Measurements from ENCODE around the gene KDELR3.

The KDELR3 gene

DNA sequence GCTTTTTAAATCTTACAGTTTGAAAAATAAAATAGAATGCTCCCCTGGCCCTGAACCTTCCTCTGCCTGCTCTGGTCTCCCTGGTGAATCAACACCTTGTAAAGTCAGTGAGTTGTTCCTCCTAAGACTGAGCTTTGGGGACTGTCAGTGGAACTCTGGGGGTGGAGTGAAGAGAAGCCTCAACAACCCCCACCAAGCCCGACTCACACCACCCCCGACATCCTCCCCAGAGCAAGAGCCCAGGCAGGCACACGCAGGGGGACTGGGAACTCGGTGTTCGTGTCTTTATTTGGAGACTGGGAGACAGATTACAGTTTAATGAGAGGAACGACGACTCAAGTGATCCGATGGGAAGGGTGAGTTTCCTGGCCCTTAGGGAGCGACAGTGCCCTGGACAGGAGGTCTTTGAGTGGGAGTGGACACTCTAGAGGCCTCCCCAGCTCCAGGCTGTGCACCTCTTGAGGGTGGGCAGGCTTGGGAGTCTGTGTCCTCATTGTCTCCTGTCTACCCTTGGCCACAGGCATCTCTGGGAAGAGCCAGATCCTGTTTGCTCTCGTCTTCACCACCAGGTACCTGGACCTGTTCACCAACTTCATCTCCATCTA is 6.2 kb downstream of the KDELR3 start:
- TF ChIP-seq POLR2AphosphoS5 (IDR thresholded peaks at IDR 0.05; ENCODE audit: low read depth, low read length) (no peak), PAX5 (IDR thresholded peaks at IDR 0.05; ENCODE audit: insufficient read depth, low read length, severe bottlenecking) (no peak), SPI1 (IDR thresholded peaks at IDR 0.05; ENCODE audit: low read depth, low read length) (no peak), TAF1 (IDR thresholded peaks at IDR 0.05; ENCODE audit: low read depth, low read length) (no peak), POLR2A (IDR thresholded peaks at IDR 0.05; ENCODE audit: low read depth, low read length) (no peak), POU2F2 (IDR thresholded peaks at IDR 0.05; ENCODE audit: low read depth, low read length) (no peak)
- DNase-seq (ENCODE audit: insufficient read length, low spot score) (no peak), FAIRE-seq (no peak)

GRCh38 chr22:38477585-38477984 is 9.7 kb downstream of the KDELR3 start:
- TF ChIP-seq TAF1 (IDR thresholded peaks at IDR 0.05; ENCODE audit: low read depth, low read length) (no peak), SPI1 (IDR thresholded peaks at IDR 0.05; ENCODE audit: low read depth, low read length) (no peak), POLR2AphosphoS5 (IDR thresholded peaks at IDR 0.05; ENCODE audit: low read depth, low read length) (no peak), POU2F2 (IDR thresholded peaks at IDR 0.05; ENCODE audit: low read depth, low read length) (no peak), POLR2A (IDR thresholded peaks at IDR 0.05; ENCODE audit: low read depth, low read length) (no peak), PAX5 (IDR thresholded peaks at IDR 0.05; ENCODE audit: insufficient read depth, low read length, severe bottlenecking) (no peak)
- no peak for FAIRE-seq
- DNase-seq (ENCODE audit: insufficient read length, low spot score) = no peak

DNA sequence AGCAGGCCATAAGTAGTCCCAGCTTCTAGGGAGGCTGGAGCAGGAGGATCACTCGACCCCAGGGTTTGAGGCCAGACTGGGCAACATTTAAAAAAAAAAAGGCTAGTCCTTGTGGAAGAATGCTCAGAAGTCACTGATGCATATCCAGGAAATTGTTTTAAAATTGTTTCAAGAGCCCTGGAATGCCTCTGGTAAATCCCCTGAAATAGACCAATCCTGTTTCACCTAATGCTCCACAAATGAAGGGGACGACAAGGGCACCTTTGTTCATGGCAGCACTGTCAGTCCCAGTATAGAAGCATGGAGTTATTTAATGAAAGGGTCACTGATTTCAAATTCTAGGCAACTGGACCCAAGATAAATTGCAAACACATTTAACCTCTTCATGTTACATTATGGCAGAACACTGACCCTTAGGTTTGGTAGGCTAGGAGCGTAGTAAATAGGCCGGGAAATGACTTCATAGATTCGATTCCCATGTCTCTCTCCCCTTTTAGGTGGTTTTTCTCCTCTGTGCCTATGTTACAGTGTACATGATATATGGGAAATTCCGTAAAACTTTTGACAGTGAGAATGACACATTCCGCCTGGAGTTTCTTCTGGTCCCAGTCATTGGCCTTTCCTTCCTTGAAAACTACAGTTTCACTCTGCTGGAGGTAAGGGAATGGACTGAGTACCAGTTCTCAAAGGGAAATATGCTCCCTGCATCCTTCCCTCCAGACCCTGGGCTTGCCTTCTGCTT is 11.4 kb downstream of the KDELR3 start:
- FAIRE-seq (no peak), DNase-seq (ENCODE audit: insufficient read length, low spot score) (no peak)
- TF ChIP-seq POLR2A (IDR thresholded peaks at IDR 0.05; ENCODE audit: low read depth, low read length) (0 out of 2 replicates have a peak, but pooled peaks have one; percentile 33), SPI1 (IDR thresholded peaks at IDR 0.05; ENCODE audit: low read depth, low read length) (no peak)

GRCh38 chr22:38481162-38481870 is 13.4 kb downstream of the KDELR3 start:
- FAIRE-seq (no peak), DNase-seq (ENCODE audit: insufficient read length, low spot score) (no peak)
- no peak for TF ChIP-seq SPI1 (IDR thresholded peaks at IDR 0.05; ENCODE audit: low read depth, low read length)
- TF ChIP-seq PAX5 (IDR thresholded peaks at IDR 0.05; ENCODE audit: insufficient read depth, low read length, severe bottlenecking) = no peak
- TF ChIP-seq POLR2A (IDR thresholded peaks at IDR 0.05; ENCODE audit: low read depth, low read length) = no peak; the same call in 1 of the 2 replicates
- TF ChIP-seq POU2F2 (IDR thresholded peaks at IDR 0.05; ENCODE audit: low read depth, low read length) = no peak
- TF ChIP-seq TAF1 (IDR thresholded peaks at IDR 0.05; ENCODE audit: low read depth, low read length) = no peak
- no peak for TF ChIP-seq POLR2AphosphoS5 (IDR thresholded peaks at IDR 0.05; ENCODE audit: low read depth, low read length)

GRCh38 chr22:38481871-38482332 is 14.0 kb downstream of the KDELR3 start:
- DNase-seq (ENCODE audit: insufficient read length, low spot score) (no peak), FAIRE-seq (no peak)
- TF ChIP-seq POU2F2 (IDR thresholded peaks at IDR 0.05; ENCODE audit: low read depth, low read length) (no peak), POLR2AphosphoS5 (IDR thresholded peaks at IDR 0.05; ENCODE audit: low read depth, low read length) (peak; percentile 79)

GRCh38 chr22:38482662-38483308 is 14.9 kb downstream of the KDELR3 start:
- TF ChIP-seq PAX5 (IDR thresholded peaks at IDR 0.05; ENCODE audit: insufficient read depth, low read length, severe bottlenecking) (no peak), POLR2AphosphoS5 (IDR thresholded peaks at IDR 0.05; ENCODE audit: low read depth, low read length) (peak; percentile 50), POU2F2 (IDR thresholded peaks at IDR 0.05; ENCODE audit: low read depth, low read length) (no peak), SPI1 (IDR thresholded peaks at IDR 0.05; ENCODE audit: low read depth, low read length) (no peak), POLR2A (IDR thresholded peaks at IDR 0.05; ENCODE audit: low read depth, low read length) (peak; percentile 70), TAF1 (IDR thresholded peaks at IDR 0.05; ENCODE audit: low read depth, low read length) (no peak)
- FAIRE-seq = peak; percentile 26
- no peak for DNase-seq (ENCODE audit: insufficient read length, low spot score)

DNA sequence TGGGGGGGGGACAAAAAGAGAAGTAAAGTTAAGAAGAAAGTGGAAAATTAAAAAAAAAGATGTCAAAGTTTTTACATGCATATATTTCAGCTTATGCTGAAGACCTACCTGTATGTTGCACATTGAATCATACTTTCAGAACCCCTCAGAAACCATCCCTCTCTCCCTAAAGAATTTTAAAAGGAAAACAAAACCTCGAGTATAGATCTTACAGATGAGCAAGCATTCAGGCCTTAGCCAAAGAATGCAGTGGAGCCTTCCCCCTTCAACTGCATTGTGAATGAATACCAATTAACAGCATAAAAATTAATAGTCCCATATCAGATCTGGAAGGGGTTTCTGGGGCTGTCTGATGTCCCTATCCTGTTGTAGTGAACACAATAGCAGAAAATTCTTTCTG is 16.3 kb downstream of the KDELR3 start:
- FAIRE-seq = no peak
- no peak for DNase-seq (ENCODE audit: insufficient read length, low spot score)
- no peak for TF ChIP-seq PAX5 (IDR thresholded peaks at IDR 0.05; ENCODE audit: insufficient read depth, low read length, severe bottlenecking)
- no peak for TF ChIP-seq POLR2AphosphoS5 (IDR thresholded peaks at IDR 0.05; ENCODE audit: low read depth, low read length)
- TF ChIP-seq POLR2A (IDR thresholded peaks at IDR 0.05; ENCODE audit: low read depth, low read length) = peak; percentile 66

GRCh38 chr22:38485783-38486182 is 17.9 kb downstream of the KDELR3 start:
- FAIRE-seq (no peak), DNase-seq (ENCODE audit: insufficient read length, low spot score) (no peak)
- TF ChIP-seq PAX5 (IDR thresholded peaks at IDR 0.05; ENCODE audit: insufficient read depth, low read length, severe bottlenecking) (no peak), POLR2AphosphoS5 (IDR thresholded peaks at IDR 0.05; ENCODE audit: low read depth, low read length) (no peak), SPI1 (IDR thresholded peaks at IDR 0.05; ENCODE audit: low read depth, low read length) (no peak), POLR2A (IDR thresholded peaks at IDR 0.05; ENCODE audit: low read depth, low read length) (0 out of 2 replicates have a peak, but pooled peaks have one; percentile 22)

DNA sequence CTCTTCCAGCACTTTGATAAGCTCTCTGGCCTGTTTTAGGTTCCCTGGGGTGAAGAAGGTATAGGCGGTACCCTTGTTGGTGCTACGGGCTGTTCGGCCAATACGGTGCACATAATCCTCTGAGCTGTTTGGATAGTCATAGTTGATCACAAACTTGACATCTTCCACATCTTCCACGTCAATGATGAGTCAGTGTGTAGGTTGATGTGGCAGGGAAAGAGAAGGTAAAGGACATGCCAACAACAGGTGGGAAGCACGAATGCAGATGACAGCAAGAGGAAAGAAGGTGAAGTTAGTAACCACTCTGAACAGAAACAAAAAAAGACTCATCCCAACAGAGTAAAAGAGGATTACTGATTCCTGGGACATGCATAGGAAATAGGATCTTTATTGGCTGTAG is 20.1 kb downstream of the KDELR3 start:
- DNase-seq (ENCODE audit: insufficient read length, low spot score) (no peak), FAIRE-seq (peak; percentile 45)
- TF ChIP-seq PAX5 (IDR thresholded peaks at IDR 0.05; ENCODE audit: insufficient read depth, low read length, severe bottlenecking) (no peak), SPI1 (IDR thresholded peaks at IDR 0.05; ENCODE audit: low read depth, low read length) (no peak), POU2F2 (IDR thresholded peaks at IDR 0.05; ENCODE audit: low read depth, low read length) (no peak), TAF1 (IDR thresholded peaks at IDR 0.05; ENCODE audit: low read depth, low read length) (no peak), POLR2A (IDR thresholded peaks at IDR 0.05; ENCODE audit: low read depth, low read length) (no peak)
